RWPE1 (cell line): ENCODE results near the gene TBC1D22A.

Experiments used
- CTCF ChIA-PET: fragments of 350-600 bp; sonication (Branson Sonifier 250); formaldehyde crosslinking; extraction: SDS; loops from one replicate; lab custom pipeline; 2021; lab: Yijun Ruan, JAX
- POLR2A ChIA-PET: fragments of 400-600 bp; formaldehyde crosslinking; extraction: SDS; loops from one replicate; lab custom pipeline; 2020; ENCODE audit warnings: antibody characterized with exemption; ENCODE audit not compliant: low non-redundant PET; lab: Yijun Ruan, JAX
- DNase-seq: peaks from one replicate; pipeline ENCODE4 v3.0.0; 2012; ENCODE audit warnings: low spot score
- H3K27ac ChIP-seq: fragments of 450-650 bp; 2 replicates; pipeline ENCODE4 v1.5.1; 2017
- CTCF ChIP-seq: fragments of 450-650 bp; conservative IDR thresholded peaks from 2 replicates; pipeline ENCODE4 v1.5.1; 2017; ENCODE audit warnings: low read depth, mild to moderate bottlenecking

The TBC1D22A gene

DNA sequence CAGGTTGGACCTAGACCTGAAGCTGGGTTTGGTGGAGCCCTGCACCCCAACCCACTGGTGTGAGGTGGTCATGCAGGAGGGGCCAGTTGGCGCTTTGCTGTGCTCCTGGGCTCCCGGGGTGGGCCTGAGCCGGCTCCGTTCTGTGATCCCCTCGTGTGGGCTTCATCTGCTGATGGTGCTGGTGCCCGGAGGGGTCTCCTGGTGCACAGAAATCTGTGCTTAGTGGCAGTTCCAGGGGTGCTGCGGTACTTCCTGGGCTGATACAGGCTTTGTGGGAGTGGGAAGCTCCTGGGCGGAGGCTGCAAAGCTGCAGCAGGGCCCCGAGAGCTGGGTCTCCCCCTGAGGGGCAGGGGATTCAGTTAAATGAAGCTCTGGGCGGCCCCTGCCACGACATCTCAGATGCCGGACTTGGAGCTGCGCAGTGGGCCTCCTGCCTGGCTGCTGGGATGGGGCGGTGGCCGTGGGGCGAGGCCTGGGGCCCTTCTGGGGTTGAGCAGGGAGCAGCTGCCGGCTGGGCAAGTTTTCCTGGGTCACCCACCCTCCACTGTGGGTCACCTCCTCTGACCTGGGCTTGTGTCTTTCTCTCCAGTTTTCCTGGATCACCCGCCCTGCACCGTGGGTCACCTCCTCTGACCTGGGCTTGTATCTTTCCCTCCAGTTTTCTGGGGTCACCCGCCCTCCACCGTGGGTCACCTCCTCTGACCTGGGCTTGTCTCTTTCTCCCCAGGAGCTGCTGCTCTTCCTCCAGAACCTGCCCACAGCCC, 410.5 kb downstream of the TBC1D22A start:
- no peak for TF ChIP-seq CTCF
- CTCF ChIA-PET, result no interaction called here
- POLR2A ChIA-PET, result no interaction called here
- DNase-seq, result no peak
- no peak overlapping the region for H3K27ac ChIP-seq

- TF ChIP-seq CTCF, result no peak
- ChIA-PET POLR2A (no interaction called here), CTCF (no interaction called here)
- H3K27ac ChIP-seq, result no peak overlapping the region
- no peak for DNase-seq
Measured at GRCh38 chr22:47173535-47174021, 411.1 kb downstream of the TBC1D22A start.

- TF ChIP-seq CTCF, result no peak
- POLR2A ChIA-PET, result no interaction called here
- no peak for DNase-seq
- CTCF ChIA-PET, result no interaction called here
- H3K27ac ChIP-seq, result no peak overlapping the region
Measured at GRCh38 chr22:47174096-47174495, 411.6 kb downstream of the TBC1D22A start.

GRCh38 chr22:47174671-47175112, 412.2 kb downstream of the TBC1D22A start:
- ChIA-PET CTCF (no interaction called here), POLR2A (no interaction called here)
- DNase-seq, result no peak
- no peak for TF ChIP-seq CTCF
- no peak overlapping the region for H3K27ac ChIP-seq

- CTCF ChIA-PET, result no interaction called here
- POLR2A ChIA-PET, result no interaction called here
- peak overlapping the region; percentile 51; the same call in 1 of the 2 replicates for H3K27ac ChIP-seq
- no peak for TF ChIP-seq CTCF
- DNase-seq, result no peak
Measured at GRCh38 chr22:47175151-47176025, 412.9 kb downstream of the TBC1D22A start.

DNA sequence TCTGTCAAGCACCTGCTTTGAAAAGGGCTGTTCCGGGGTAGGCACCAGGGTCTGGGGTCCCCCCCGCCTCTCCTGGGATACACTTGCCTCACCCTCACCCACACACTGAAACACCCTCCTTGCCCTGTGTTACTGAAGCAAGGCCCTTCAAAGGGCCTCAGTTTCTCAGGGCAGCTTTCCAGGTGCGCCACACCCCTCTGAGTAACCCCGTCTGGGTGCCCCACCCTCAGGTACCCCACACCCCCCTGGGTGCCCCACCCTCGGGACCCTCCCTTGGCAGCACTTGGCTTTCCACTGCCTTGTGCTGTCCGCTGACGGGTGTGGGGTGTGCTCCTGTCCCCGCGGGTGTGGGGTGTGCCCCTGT, 413.6 kb downstream of the TBC1D22A start:
- H3K27ac ChIP-seq, result peak overlapping the region; percentile 51; the same call in 1 of the 2 replicates
- DNase-seq, result no peak
- CTCF ChIA-PET, result no interaction called here
- TF ChIP-seq CTCF, result no peak
- POLR2A ChIA-PET, result no interaction called here
